Activated T-cell treated with anti-CD3 and anti-CD28 coated beads, Interleukin-2, amount 50 U/mL, for 4 hours (primary cell): ENCODE measurements around the gene PPP1R2B. TPM values are rescaled to one million over a fixed set of nuclear protein-coding genes. Genes with fewer than 3 reads are reported as not detected.

Source experiments
- ATAC-seq, 2 donors: fragments of 200-7000 bp; cut with Tn5 transposase; one replicate each; pipeline ENCODE4 v1.10.0; 2021
- DNase-seq: peaks from one replicate; pipeline ENCODE4 v3.0.0-alpha.2; 2020
- H3K27me3 Mint-ChIP-seq: one replicate; pipeline ENCODE4 v1.8.0; 2021; ENCODE audit warnings: low read depth, mixed read lengths
- H3K36me3 Mint-ChIP-seq: one replicate; pipeline ENCODE4 v1.8.0; 2022; ENCODE audit warnings: mixed read lengths; ENCODE audit not compliant: insufficient read depth
- H3K4me1 Mint-ChIP-seq: one replicate; pipeline ENCODE4 v1.8.0; 2021; ENCODE audit warnings: low read depth, mixed read lengths
- H3K4me3 Mint-ChIP-seq: one replicate; pipeline ENCODE4 v1.8.0; 2021; ENCODE audit warnings: mild to moderate bottlenecking, moderate library complexity, mixed read lengths
- H3K9me3 Mint-ChIP-seq: one replicate; pipeline ENCODE4 v1.8.0; 2021; ENCODE audit warnings: mixed read lengths
- total RNA-seq, 3 donors: library from RNA; stranded (reverse); gene quantifications; one replicate each; pipeline ENCODE4 v1.2.1, GENCODE V29; 2021

PPP1R2B gene
- total RNA-seq = under 1 TPM in 1 of 3 donors, not detected in 2; 0.20 TPM

GRCh38 chr5:156850206-156850751 lies at the start of gene PPP1R2B:
Gene PPP1R2B, plus strand, starts transcription at chr5:156850295. Its CDS starts 268 bp downstream, at chr5:156850563.
- Mint-ChIP-seq H3K9me3 (peaks cover 32% of the 10 kb centered on the region), H3K4me1 (no peaks in the 10 kb centered on the region), H3K4me3 (no peak within 1 kb of the TSS), H3K27me3 (peaks cover 27% of the 10 kb centered on the region), H3K36me3 (peaks cover 12% of the 10 kb centered on the region)
- ATAC-seq (no peak), DNase-seq (no peak)

- DNase-seq (no peak), ATAC-seq (no peak)
- Mint-ChIP-seq H3K36me3 (no peaks in the 10 kb centered on the region), H3K27me3 (peaks cover 21% of the 10 kb centered on the region), H3K9me3 (no peaks in the 10 kb centered on the region), H3K4me1 (no peaks in the 10 kb centered on the region), H3K4me3 (no peak overlapping the region)
Measured at GRCh38 chr5:156800929-156801328, 49.2 kb upstream of the PPP1R2B start.

GRCh38 chr5:156802501-156802900 lies 47.6 kb upstream of the PPP1R2B start:
- peaks cover 4% of the 10 kb centered on the region for H3K9me3 Mint-ChIP-seq
- peaks cover 16% of the 10 kb centered on the region for H3K27me3 Mint-ChIP-seq
- no peaks in the 10 kb centered on the region for H3K4me1 Mint-ChIP-seq
- no peaks in the 10 kb centered on the region for H3K36me3 Mint-ChIP-seq
- DNase-seq (no peak), ATAC-seq (no peak)
- no peak overlapping the region for H3K4me3 Mint-ChIP-seq

- peaks cover 4% of the 10 kb centered on the region for H3K9me3 Mint-ChIP-seq
- H3K4me1 Mint-ChIP-seq = no peaks in the 10 kb centered on the region
- no peak for DNase-seq
Measured at GRCh38 chr5:156803404-156803803, 46.7 kb upstream of the PPP1R2B start.

GRCh38 chr5:156812959-156813358 lies 37.1 kb upstream of the PPP1R2B start:
- Mint-ChIP-seq H3K36me3 (no peaks in the 10 kb centered on the region), H3K4me1 (no peaks in the 10 kb centered on the region), H3K27me3 (no peaks in the 10 kb centered on the region), H3K4me3 (no peak overlapping the region), H3K9me3 (peaks cover 5% of the 10 kb centered on the region)
- DNase-seq = no peak
- no peak for ATAC-seq

More at GRCh38 chr5:156803404-156803803, 46.7 kb upstream of the PPP1R2B start:
- H3K4me3 Mint-ChIP-seq = no peak overlapping the region
- ATAC-seq = no peak
- H3K36me3 Mint-ChIP-seq = no peaks in the 10 kb centered on the region
- H3K27me3 Mint-ChIP-seq = peaks cover 16% of the 10 kb centered on the region

- H3K4me3 Mint-ChIP-seq = no peak overlapping the region
- DNase-seq = no peak
- no peaks in the 10 kb centered on the region for H3K4me1 Mint-ChIP-seq
- H3K36me3 Mint-ChIP-seq = no peaks in the 10 kb centered on the region
- no peaks in the 10 kb centered on the region for H3K27me3 Mint-ChIP-seq
- no peaks in the 10 kb centered on the region for H3K9me3 Mint-ChIP-seq
- peak; percentile 52 to 60 for ATAC-seq
Measured at GRCh38 chr5:156815988-156816599, 34.0 kb upstream of the PPP1R2B start.

GRCh38 chr5:156819537-156819936 lies 30.6 kb upstream of the PPP1R2B start:
- no peaks in the 10 kb centered on the region for H3K4me1 Mint-ChIP-seq
- H3K27me3 Mint-ChIP-seq = no peaks in the 10 kb centered on the region
- no peaks in the 10 kb centered on the region for H3K36me3 Mint-ChIP-seq

GRCh38 chr5:156819967-156820581 lies 30.0 kb upstream of the PPP1R2B start:
- H3K27me3 Mint-ChIP-seq = no peaks in the 10 kb centered on the region
- H3K4me3 Mint-ChIP-seq = no peak overlapping the region
- DNase-seq = no peak
- H3K9me3 Mint-ChIP-seq = no peaks in the 10 kb centered on the region
- ATAC-seq = no peak
- no peaks in the 10 kb centered on the region for H3K4me1 Mint-ChIP-seq
- H3K36me3 Mint-ChIP-seq = no peaks in the 10 kb centered on the region

More at GRCh38 chr5:156819537-156819936, 30.6 kb upstream of the PPP1R2B start:
- Mint-ChIP-seq H3K4me3 (no peak overlapping the region), H3K9me3 (no peaks in the 10 kb centered on the region)
- ATAC-seq (no peak), DNase-seq (no peak)

GRCh38 chr5:156824241-156824640 lies 25.9 kb upstream of the PPP1R2B start:
- Mint-ChIP-seq H3K4me3 (no peak overlapping the region), H3K9me3 (peaks cover 11% of the 10 kb centered on the region), H3K36me3 (no peaks in the 10 kb centered on the region), H3K4me1 (no peaks in the 10 kb centered on the region), H3K27me3 (no peaks in the 10 kb centered on the region)
- ATAC-seq (no peak), DNase-seq (no peak)

- H3K27me3 Mint-ChIP-seq = no peaks in the 10 kb centered on the region
- H3K36me3 Mint-ChIP-seq = no peaks in the 10 kb centered on the region
- H3K4me1 Mint-ChIP-seq = no peaks in the 10 kb centered on the region
- ATAC-seq (no peak), DNase-seq (no peak)
- peaks cover 11% of the 10 kb centered on the region for H3K9me3 Mint-ChIP-seq
- H3K4me3 Mint-ChIP-seq = no peak overlapping the region
Measured at GRCh38 chr5:156824800-156825199, 25.3 kb upstream of the PPP1R2B start.

- ATAC-seq (no peak), DNase-seq (no peak)
- Mint-ChIP-seq H3K9me3 (peaks cover 11% of the 10 kb centered on the region), H3K36me3 (no peaks in the 10 kb centered on the region), H3K27me3 (no peaks in the 10 kb centered on the region), H3K4me3 (no peak overlapping the region), H3K4me1 (no peaks in the 10 kb centered on the region)
Measured at GRCh38 chr5:156825688-156826087, 24.4 kb upstream of the PPP1R2B start.

- no peaks in the 10 kb centered on the region for H3K36me3 Mint-ChIP-seq
- peaks cover 11% of the 10 kb centered on the region for H3K9me3 Mint-ChIP-seq
- DNase-seq (no peak), ATAC-seq (no peak)
- no peaks in the 10 kb centered on the region for H3K27me3 Mint-ChIP-seq
- no peak overlapping the region for H3K4me3 Mint-ChIP-seq
- H3K4me1 Mint-ChIP-seq = no peaks in the 10 kb centered on the region
Measured at GRCh38 chr5:156826150-156826549, 23.9 kb upstream of the PPP1R2B start.

GRCh38 chr5:156834916-156835315 lies 15.2 kb upstream of the PPP1R2B start:
- no peaks in the 10 kb centered on the region for H3K4me1 Mint-ChIP-seq
- no peak for ATAC-seq

GRCh38 chr5:156835905-156836304 lies 14.2 kb upstream of the PPP1R2B start:
- H3K36me3 Mint-ChIP-seq = no peaks in the 10 kb centered on the region
- DNase-seq (no peak), ATAC-seq (no peak)
- H3K9me3 Mint-ChIP-seq = no peaks in the 10 kb centered on the region
- no peaks in the 10 kb centered on the region for H3K4me1 Mint-ChIP-seq
- H3K27me3 Mint-ChIP-seq = no peaks in the 10 kb centered on the region
- H3K4me3 Mint-ChIP-seq = no peak overlapping the region

More at GRCh38 chr5:156834916-156835315, 15.2 kb upstream of the PPP1R2B start:
- no peak for DNase-seq
- Mint-ChIP-seq H3K9me3 (no peaks in the 10 kb centered on the region), H3K27me3 (no peaks in the 10 kb centered on the region), H3K36me3 (no peaks in the 10 kb centered on the region), H3K4me3 (no peak overlapping the region)

- no peak for DNase-seq
- Mint-ChIP-seq H3K9me3 (no peaks in the 10 kb centered on the region), H3K36me3 (no peaks in the 10 kb centered on the region), H3K4me3 (no peak overlapping the region), H3K27me3 (no peaks in the 10 kb centered on the region), H3K4me1 (no peaks in the 10 kb centered on the region)
- no peak for ATAC-seq
Measured at GRCh38 chr5:156836846-156837245, 13.2 kb upstream of the PPP1R2B start.
